Measurements from ENCODE around the gene RMI1.

DNA sequence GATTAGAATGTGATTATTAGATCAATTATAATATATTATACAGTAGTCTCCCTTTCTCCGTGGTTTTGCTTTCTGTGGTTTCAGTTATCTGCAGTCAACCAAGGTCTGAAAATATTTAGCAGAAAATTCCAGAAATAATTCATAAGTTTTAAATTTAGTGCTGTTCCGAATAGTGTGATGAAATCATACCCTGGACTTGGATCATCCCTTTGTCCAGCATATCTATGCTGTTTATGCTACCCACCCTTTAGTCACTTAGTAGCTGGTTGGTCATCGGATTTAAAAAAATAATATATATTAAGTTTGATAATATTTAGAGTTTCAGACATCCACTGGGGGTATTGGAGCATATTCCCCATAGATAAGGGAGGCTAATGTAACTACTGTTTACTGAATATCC is 19.6 kb downstream of the RMI1 start:
- TF ChIP-seq POLR2AphosphoS5 (IDR thresholded peaks at IDR 0.05): no peak
- TF ChIP-seq CTCF (IDR thresholded peaks at IDR 0.05): no peak
- no peak for TF ChIP-seq EP300 (IDR thresholded peaks at IDR 0.05)
